B cell (primary cell): ENCODE data around the gene TAF1D. TPM values are rescaled to one million over a fixed set of nuclear protein-coding genes. Genes with fewer than 3 reads are reported as not detected.
"Not testable (repeated sequence)": the region's sequence is repeated elsewhere in the genome, so short reads cannot be mapped to it uniquely, and the experiment has no call there.

Source experiments
- ATAC-seq: fragments of 200-7000 bp; cut with Tn5 transposase; one replicate; pipeline ENCODE4 v1.10.0; 2021; ENCODE audit warnings: low read depth, mild to moderate bottlenecking, moderate number of reproducible peaks, moderate library complexity
- CTCF ChIA-PET: fragments of 350-600 bp; sonication (Branson Sonifier 250); formaldehyde crosslinking; loops from one replicate; lab custom pipeline; 2021; ENCODE audit warnings: antibody characterized with exemption, inconsistent platforms; lab: Charles Lee
- POLR2A ChIA-PET: fragments of 350-600 bp; sonication (Branson Sonifier 250); formaldehyde crosslinking; loops from one replicate; lab custom pipeline; 2021; ENCODE audit warnings: antibody characterized with exemption; lab: Charles Lee
- DNase-seq: peaks from one replicate; pipeline ENCODE4 v3.0.0; 2013
- H2AFZ ChIP-seq: 2 replicates; pipeline ENCODE4 v1.6.1; 2012; ENCODE audit warnings: mild to moderate bottlenecking, low read depth, low read length; ENCODE audit not compliant: insufficient read depth, poor library complexity, severe bottlenecking
- H3K27ac ChIP-seq, 2 donors: 1 replicate in 1 of 2; 2 replicates in 1 of 2; pipeline ENCODE4 v1.5.1; 2012 to 2013; ENCODE audit warnings: low read length in 2 of 2, mild to moderate bottlenecking in 2 of 2, moderate library complexity in 1 of 2
- H3K27me3 ChIP-seq, 4 experiments: fragments of 200-600 bp in 1 of 4; sonication (generic) in 1 of 4; replicated peaks in 1 of 4; 1 replicate in 2 of 4; 2 replicates in 2 of 4; pipeline versions ENCODE4 v1.6.1 to v1.7.0; 2013 to 2016; ENCODE audit warnings: low read length in 3 of 4, mild to moderate bottlenecking in 2 of 4, mixed read lengths in 1 of 4, moderate library complexity in 1 of 4; ENCODE audit not compliant: insufficient read depth in 4 of 4, control insufficient read depth in 3 of 4; ENCODE audit errors: control extremely low read depth in 1 of 4
- H3K36me3 ChIP-seq, 2 experiments: replicated peaks in 1 of 2; 1 replicate in 1 of 2; 2 replicates in 1 of 2; pipeline versions ENCODE4 v1.6.1 to v1.7.1; 2013; ENCODE audit warnings: low read length in 1 of 2; ENCODE audit not compliant: insufficient read depth in 2 of 2, control insufficient read depth in 1 of 2; ENCODE audit errors: control extremely low read depth in 1 of 2, extremely low read depth in 1 of 2
- H3K4me1 ChIP-seq, 2 donors: fragments of 200-600 bp in 1 of 2; sonication (generic) in 1 of 2; 1 replicate in 1 of 2; 2 replicates in 1 of 2; pipeline versions ENCODE4 v1.5.1 to v1.6.1; 2013 to 2017; ENCODE audit warnings: low read length in 2 of 2; ENCODE audit not compliant: control insufficient read depth in 2 of 2, insufficient read depth in 2 of 2
- H3K4me2 ChIP-seq: replicated peaks from 2 replicates; pipeline ENCODE3; 2012; ENCODE audit warnings: mild to moderate bottlenecking, low read depth, low read length; ENCODE audit not compliant: poor library complexity, severe bottlenecking
- H3K4me3 ChIP-seq, 5 experiments: fragments of 200-600 bp in 1 of 5; sonication (generic) in 1 of 5; 1 replicate in 3 of 5; 2 replicates in 2 of 5; pipeline versions ENCODE4 v1.5.1 to v1.7.0; 2011 to 2016; ENCODE audit warnings: low read length in 4 of 5, mild to moderate bottlenecking in 4 of 5, low read depth in 2 of 5, control low read depth in 1 of 5, moderate library complexity in 1 of 5; ENCODE audit not compliant: insufficient read depth in 1 of 5; ENCODE audit errors: control extremely low read depth in 1 of 5, extremely low read depth in 1 of 5
- H3K79me2 ChIP-seq: fragments of 200-600 bp; sonication (generic); one replicate; pipeline ENCODE4 v1.6.0; 2016; ENCODE audit warnings: low read length; ENCODE audit not compliant: control insufficient read depth, insufficient read depth
- H3K9ac ChIP-seq: fragments of 200-600 bp; sonication (generic); 2 replicates; pipeline ENCODE4 v1.6.1; 2017; ENCODE audit warnings: mild to moderate bottlenecking, low read length, moderate library complexity
- H3K9me3 ChIP-seq, 3 donors: one replicate each; pipeline versions ENCODE4 v1.6.1 to v1.7.1; 2013; ENCODE audit warnings: low read length in 2 of 3; ENCODE audit not compliant: control insufficient read depth in 2 of 3, insufficient read depth in 1 of 3; ENCODE audit errors: control extremely low read depth in 1 of 3
- H4K20me1 ChIP-seq: 2 replicates; pipeline ENCODE4 v1.6.0; 2012; ENCODE audit warnings: mild to moderate bottlenecking, low read length; ENCODE audit not compliant: insufficient read depth, control insufficient read depth, poor library complexity, severe bottlenecking
- H3K27ac Mint-ChIP-seq: one replicate; pipeline ENCODE4 v1.8.0; 2021; ENCODE audit warnings: mixed read lengths
- H3K27me3 Mint-ChIP-seq: one replicate; pipeline ENCODE4 v1.8.0; 2021; ENCODE audit warnings: mixed read lengths
- H3K4me1 Mint-ChIP-seq: one replicate; pipeline ENCODE4 v1.8.0; 2021; ENCODE audit warnings: mixed read lengths
- H3K4me3 Mint-ChIP-seq: one replicate; pipeline ENCODE4 v1.8.0; 2021; ENCODE audit warnings: mixed read lengths
- H3K9me3 Mint-ChIP-seq: one replicate; pipeline ENCODE4 v1.8.0; 2022; ENCODE audit warnings: mixed read lengths; ENCODE audit not compliant: insufficient read depth
- EZH2 ChIP-seq: IDR thresholded peaks from 2 replicates; pipeline ENCODE4 v1.6.1; 2012; ENCODE audit warnings: borderline replicate concordance, low read depth, mild to moderate bottlenecking, moderate library complexity, low read length; ENCODE audit not compliant: insufficient read depth, poor library complexity, severe bottlenecking
- WGBS: methylation state at CpG from one replicate; pipeline ENCODE4 v1.1.5; 2013; ENCODE audit warnings: missing lambda C conversion rate; ENCODE audit not compliant: insufficient coverage; 5-methylcytosine and 5-hydroxymethylcytosine counted together
- intact Hi-C: fragments of 100-400 bp; cut with micrococcal nuclease; formaldehyde crosslinking; loops from one replicate; pipeline ENCODE4 v1.10.0; 2022
- polyA plus RNA-seq: library from polyadenylated mRNA; depleted of rRNA; stranded (reverse); fragments of >200 nt; gene quantifications from 2 replicates; pipeline ENCODE4 v1.2.3, GENCODE V29; 2012
- total RNA-seq, 2 donors: library from RNA; stranded (reverse); fragments of 120-200 nt in 1 of 2; gene quantifications; 1 replicate in 1 of 2; 2 replicates in 1 of 2; pipeline versions ENCODE4 v1.2.3 to v1.2.4, GENCODE V29; 2013 to 2022
- TF ChIP-seq, protein P1 (sequence below): fragments of 200-600 bp; IDR thresholded peaks from one replicate; pipeline ENCODE4 v1.8.0; 2022; ENCODE audit warnings: antibody characterized with exemption, mild to moderate bottlenecking

Gene TAF1D
- total and polyA plus RNA-seq, 2 donors (not counting 1 experiment from before 2014, with no cell fraction given), result 127 to 230 TPM

GRCh38 chr11:93765551-93765950 is 24.3 kb upstream of the TAF1D start:
- TF ChIP-seq EZH2, result no peak
- TF ChIP-seq, protein P1, sequence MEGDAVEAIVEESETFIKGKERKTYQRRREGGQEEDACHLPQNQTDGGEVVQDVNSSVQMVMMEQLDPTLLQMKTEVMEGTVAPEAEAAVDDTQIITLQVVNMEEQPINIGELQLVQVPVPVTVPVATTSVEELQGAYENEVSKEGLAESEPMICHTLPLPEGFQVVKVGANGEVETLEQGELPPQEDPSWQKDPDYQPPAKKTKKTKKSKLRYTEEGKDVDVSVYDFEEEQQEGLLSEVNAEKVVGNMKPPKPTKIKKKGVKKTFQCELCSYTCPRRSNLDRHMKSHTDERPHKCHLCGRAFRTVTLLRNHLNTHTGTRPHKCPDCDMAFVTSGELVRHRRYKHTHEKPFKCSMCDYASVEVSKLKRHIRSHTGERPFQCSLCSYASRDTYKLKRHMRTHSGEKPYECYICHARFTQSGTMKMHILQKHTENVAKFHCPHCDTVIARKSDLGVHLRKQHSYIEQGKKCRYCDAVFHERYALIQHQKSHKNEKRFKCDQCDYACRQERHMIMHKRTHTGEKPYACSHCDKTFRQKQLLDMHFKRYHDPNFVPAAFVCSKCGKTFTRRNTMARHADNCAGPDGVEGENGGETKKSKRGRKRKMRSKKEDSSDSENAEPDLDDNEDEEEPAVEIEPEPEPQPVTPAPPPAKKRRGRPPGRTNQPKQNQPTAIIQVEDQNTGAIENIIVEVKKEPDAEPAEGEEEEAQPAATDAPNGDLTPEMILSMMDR, result no peak
- no peak for DNase-seq
- ChIA-PET POLR2A (no interaction called here), CTCF (no interaction called here)
- peaks cover 0 to 5% (median 0%) of the 10 kb centered on the region in 3 donors for H3K9me3 ChIP-seq
- 100% methylated on average over 1 of the region's 2 CpGs for WGBS
- no peak overlapping the region for H3K9ac ChIP-seq
- no peak for ATAC-seq
- intact Hi-C loops, result no loop called here
- H3K4me1 ChIP-seq, result no peaks in the 10 kb centered on the region
- H3K4me3 ChIP-seq, result no peak overlapping the region
- no peaks in the 10 kb centered on the region for H3K27me3 Mint-ChIP-seq
- H2AFZ ChIP-seq, result no peak overlapping the region
- H3K4me3 Mint-ChIP-seq, result no peak overlapping the region
- no peak overlapping the region for H3K27ac ChIP-seq
- H3K4me1 Mint-ChIP-seq, result no peaks in the 10 kb centered on the region
- no peaks in the 10 kb centered on the region for H4K20me1 ChIP-seq
- H3K36me3 ChIP-seq, result peaks cover 0 to 29% of the 10 kb centered on the region in 2 experiments
- no peaks in the 10 kb centered on the region for H3K9me3 Mint-ChIP-seq
- no peak overlapping the region for H3K27ac Mint-ChIP-seq
- no peaks in the 10 kb centered on the region for H3K27me3 ChIP-seq
- no peaks in the 10 kb centered on the region for H3K79me2 ChIP-seq
- no peak overlapping the region for H3K4me2 ChIP-seq

DNA sequence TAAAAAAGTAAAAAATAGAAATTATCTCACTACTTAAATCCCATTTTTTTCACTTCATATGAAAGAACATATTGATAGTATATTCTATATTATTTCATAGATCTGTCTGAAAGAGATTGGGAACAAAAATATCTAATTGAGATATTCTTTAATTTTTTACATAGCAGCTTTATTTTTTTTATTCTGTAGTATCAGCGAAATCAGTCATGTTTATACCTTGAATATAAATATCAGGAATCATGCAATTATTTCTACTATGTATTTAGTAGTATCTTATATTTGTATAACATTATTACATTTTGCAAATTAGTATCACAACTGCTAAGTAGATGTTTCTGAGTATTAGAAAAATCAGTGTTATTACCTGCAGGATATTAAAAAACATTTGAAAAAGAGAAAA is 20.6 kb upstream of the TAF1D start:
- no CpG with 5 or more reads among the region's 1 CpG for WGBS
- Histone ChIP-seq H3K9me3 (peaks cover 0 to 10% (median 0%) of the 10 kb centered on the region in 3 donors), H3K4me3 (no peak overlapping the region), H3K36me3 (peaks cover 2 to 48% of the 10 kb centered on the region in 2 experiments), H4K20me1 (no peaks in the 10 kb centered on the region), H3K4me1 (no peaks in the 10 kb centered on the region), H2AFZ (no peak overlapping the region), H3K79me2 (no peaks in the 10 kb centered on the region), H3K27ac (no peak overlapping the region), H3K4me2 (no peak overlapping the region), H3K27me3 (no peaks in the 10 kb centered on the region), H3K9ac (no peak overlapping the region)
- H3K27me3 Mint-ChIP-seq, result no peaks in the 10 kb centered on the region
- H3K4me1 Mint-ChIP-seq, result no peaks in the 10 kb centered on the region
- intact Hi-C loops, result no loop called here
- CTCF ChIA-PET, result no interaction called here
- no peak for DNase-seq
- no peak for ATAC-seq
- no peak overlapping the region for H3K4me3 Mint-ChIP-seq
- TF ChIP-seq EZH2, result no peak
- TF ChIP-seq, protein P1, result no peak
- H3K27ac Mint-ChIP-seq, result no peak overlapping the region
- POLR2A ChIA-PET, result no interaction called here
- peaks cover 2% of the 10 kb centered on the region for H3K9me3 Mint-ChIP-seq

GRCh38 chr11:93759123-93759522 is 17.8 kb upstream of the TAF1D start:
- H3K27ac Mint-ChIP-seq, POLR2A ChIA-PET, H3K4me2 ChIP-seq, H3K4me3 Mint-ChIP-seq, H3K27me3 ChIP-seq, H3K27ac ChIP-seq, H3K4me3 ChIP-seq, intact Hi-C loops, H3K9ac ChIP-seq, DNase-seq, CTCF ChIA-PET, H3K4me1 Mint-ChIP-seq, H4K20me1 ChIP-seq, H3K4me1 ChIP-seq, ATAC-seq, H3K9me3 Mint-ChIP-seq, H3K27me3 Mint-ChIP-seq, H2AFZ ChIP-seq, H3K79me2 ChIP-seq: not testable (repeated sequence)
- Histone ChIP-seq H3K36me3 (peaks cover 8 to 50% of the 10 kb centered on the region in 2 experiments), H3K9me3 (peaks cover 0 to 10% (median 0%) of the 10 kb centered on the region in 3 donors)
- no CpG with 5 or more reads among the region's 4 CpGs for WGBS
